ENCODE results near the gene PLET1.
A peak's percentile ranks its signal among the peaks of the same experiment; 100 is the strongest.

PLET1 gene

DNA sequence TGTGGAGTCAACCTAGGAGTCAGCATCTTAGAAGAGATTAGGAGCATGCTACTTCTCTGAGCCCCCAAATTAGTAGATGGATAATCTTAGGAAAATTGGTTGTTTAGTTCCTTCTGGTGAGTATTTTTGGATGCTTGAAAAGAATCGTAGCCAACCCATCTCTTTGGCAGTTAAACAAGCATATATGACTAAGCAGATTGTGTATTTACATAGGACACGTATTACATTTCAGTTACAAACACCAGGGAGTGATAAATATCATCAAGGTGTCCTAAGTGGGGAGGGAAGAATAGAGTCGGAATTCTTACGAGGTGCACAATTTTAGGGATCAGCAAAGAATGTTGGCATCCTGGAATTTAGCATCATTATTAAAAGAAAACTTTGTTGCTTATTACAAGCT is 13.5 kb downstream of the PLET1 start:
- TF ChIP-seq ZNF274 (IDR thresholded peaks at IDR 0.05; ENCODE audit: low read depth, low read length) = no peak
- H3K4me3 ChIP-seq (ENCODE audit: low read length) = no peak overlapping the region

DNA sequence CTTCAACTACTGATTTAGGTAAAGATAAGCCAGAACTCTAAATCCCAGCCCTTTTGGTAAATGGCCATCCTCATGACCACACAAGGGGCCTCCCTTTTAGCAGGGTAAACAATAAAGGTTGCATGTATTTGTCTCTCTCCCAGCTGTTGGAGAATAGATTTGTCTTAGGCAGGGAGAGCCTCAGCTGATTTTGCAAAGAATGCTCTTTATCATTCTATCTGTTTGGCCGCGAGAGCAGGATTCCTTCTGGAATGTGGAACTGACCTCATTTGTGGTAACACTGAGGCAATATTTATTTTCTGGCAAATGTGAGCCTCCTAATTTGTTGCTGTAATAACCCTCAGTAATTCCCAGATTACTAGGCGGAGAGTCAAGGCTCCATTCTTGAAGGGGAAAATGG is 19.2 kb downstream of the PLET1 start:
- no peak overlapping the region for H3K4me3 ChIP-seq (ENCODE audit: low read length)
- TF ChIP-seq ZNF274 (IDR thresholded peaks at IDR 0.05; ENCODE audit: low read depth, low read length) = no peak

DNA sequence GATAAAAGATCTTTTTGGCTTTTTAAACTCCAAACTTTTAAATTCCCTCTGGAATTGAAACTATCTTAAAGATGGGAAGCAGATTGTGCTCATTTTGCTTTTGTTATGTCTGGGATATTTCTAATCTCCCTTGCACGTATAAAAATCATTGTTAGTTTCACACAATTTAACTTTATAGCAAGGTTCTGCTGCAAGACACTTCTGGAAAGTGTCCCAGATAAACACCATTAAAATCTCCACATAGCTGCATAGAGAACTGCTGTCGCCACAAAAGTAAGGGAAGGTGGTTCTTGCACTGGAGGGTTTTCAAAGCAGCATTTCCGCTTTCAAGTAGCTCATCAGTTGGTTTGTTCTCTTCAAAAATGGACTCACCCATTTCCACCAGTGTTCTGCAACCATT is 22.6 kb downstream of the PLET1 start:
- TF ChIP-seq ZNF274 (IDR thresholded peaks at IDR 0.05; ENCODE audit: low read depth, low read length) = no peak

DNA sequence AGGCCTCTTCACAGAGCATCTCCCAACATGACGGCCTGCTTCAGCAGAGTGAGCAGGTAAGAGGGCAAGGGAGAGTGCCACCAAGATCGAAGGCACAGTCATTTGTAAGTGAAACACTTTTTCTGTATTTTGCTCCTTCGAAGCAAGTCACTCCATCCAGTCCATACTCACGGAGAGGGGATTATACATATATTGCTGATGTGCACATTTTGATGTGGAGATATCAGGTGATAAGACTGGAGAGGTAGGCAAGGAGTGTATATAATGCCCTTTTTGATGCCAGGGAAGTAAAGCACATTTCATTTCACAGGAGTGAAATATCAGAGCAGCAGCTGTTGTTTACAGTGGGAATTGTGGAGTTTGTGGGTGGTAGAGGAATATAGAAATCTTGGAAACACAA is 23.2 kb downstream of the PLET1 start:
- H3K4me3 ChIP-seq (ENCODE audit: low read length) = no peak overlapping the region
- TF ChIP-seq ZNF274 (IDR thresholded peaks at IDR 0.05; ENCODE audit: low read depth, low read length) = no peak

More for the DNA sequence above, 22.6 kb downstream of the PLET1 start:
- no peak overlapping the region for H3K4me3 ChIP-seq (ENCODE audit: low read length)

DNA sequence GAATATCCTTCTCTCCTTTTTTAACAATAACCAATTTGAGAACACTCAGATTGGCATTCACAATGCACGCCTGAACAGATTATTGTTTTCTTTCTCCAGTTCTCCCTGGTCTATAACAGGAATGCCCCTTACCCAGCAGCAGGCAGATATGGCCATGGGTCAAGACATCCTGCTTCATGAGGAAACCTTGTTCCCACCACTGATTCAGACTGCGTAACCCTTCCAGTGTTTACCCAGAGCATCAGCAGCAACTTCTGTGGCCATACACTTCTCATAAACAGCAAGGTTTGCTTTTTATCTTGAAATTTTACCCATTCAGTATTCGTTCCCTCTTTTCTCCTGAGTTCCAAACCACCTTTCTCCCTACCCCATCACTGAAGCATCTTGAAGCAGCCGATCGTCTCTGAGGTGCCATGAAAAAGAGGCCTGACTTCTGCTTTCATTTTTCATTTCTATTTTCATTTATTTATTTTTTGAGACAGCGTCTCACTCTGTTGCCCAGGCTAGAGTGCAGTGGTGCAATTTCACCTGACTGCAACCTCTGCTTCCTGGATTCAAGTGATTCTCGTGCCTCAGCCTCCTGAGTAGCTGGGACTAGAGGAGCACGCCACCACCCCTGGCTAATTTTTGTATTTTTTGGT is 24.8 kb downstream of the PLET1 start:
- TF ChIP-seq ZNF274 (IDR thresholded peaks at IDR 0.05; ENCODE audit: low read depth, low read length) = no peak
- H3K4me3 ChIP-seq (ENCODE audit: low read length) = no peak overlapping the region

DNA sequence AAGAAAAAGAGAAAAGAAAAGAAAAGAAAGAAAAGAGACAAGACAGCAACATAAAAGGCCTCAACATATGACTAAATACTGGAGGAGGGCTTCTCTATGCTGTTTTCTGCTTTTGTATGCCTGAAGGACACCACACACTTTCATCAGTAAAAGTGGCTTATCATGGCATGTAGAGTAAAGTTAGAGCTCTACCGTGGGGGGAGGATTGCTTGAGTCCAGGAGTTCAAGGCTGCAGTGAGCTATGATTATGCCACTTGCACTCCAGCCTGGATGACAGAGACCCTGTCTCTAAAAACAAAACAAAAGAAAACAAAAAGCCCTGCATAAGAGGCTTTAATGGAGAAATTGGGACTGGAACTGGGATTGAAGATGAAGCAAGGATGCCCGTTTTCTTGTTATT is 28.7 kb downstream of the PLET1 start:
- no peak for TF ChIP-seq ZNF274 (IDR thresholded peaks at IDR 0.05; ENCODE audit: low read depth, low read length)
- no peak overlapping the region for H3K4me3 ChIP-seq (ENCODE audit: low read length)

DNA sequence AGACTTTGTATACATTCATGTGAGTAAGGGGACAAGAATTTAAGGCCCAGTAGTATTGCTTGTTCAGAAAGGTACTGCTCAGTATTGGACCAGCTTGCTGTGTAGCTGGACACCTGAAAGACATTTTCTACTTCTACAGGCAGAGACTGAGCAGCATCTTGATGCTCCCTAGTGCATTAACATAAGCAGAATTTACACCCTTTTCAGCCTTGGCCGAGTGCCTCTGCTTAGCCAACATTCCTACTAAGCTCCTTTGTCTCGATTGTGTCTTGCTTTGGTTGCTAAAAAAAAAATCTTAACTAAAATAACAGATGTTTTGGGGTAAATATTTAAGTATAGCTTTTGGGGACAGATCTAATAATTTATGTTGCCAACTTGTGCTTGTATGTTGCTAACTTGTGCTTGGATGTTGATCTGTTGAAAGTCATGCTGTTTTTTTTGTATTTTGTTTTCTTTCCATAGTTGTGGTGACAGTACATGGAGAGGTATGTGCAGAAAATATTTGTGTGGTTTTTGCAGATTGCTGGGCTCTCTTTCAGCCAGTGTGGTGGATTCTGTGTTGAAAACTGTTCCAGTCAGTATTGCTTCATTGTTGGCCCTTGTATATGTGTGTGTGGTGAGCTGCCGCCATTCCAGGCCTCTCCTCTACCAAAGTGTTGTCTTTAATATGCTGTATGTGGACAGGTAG is 30.8 kb downstream of the PLET1 start:
- TF ChIP-seq ZNF274 (IDR thresholded peaks at IDR 0.05; ENCODE audit: low read depth, low read length) = no peak
- H3K4me3 ChIP-seq (ENCODE audit: low read length) = no peak overlapping the region

DNA sequence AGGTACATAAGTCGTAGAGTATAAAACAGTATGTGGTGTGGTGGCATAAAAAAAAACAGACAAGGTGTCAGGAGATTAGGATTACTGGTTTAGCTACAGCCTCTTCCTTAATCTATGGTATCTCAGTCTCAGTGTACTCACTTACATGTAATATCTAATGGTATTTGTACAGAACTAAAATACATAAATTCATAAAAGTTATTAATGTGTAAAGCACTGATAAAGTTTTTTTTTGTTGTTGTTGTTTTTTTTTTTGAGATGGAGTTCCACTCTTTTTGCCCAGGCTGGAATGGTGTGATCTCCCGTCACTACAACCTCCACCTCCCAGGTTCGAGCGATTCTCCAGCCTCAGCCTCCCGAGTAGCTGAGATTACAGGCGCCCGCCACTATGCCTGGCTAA is 31.5 kb downstream of the PLET1 start:
- no peak for TF ChIP-seq ZNF274 (IDR thresholded peaks at IDR 0.05; ENCODE audit: low read depth, low read length)
- no peak overlapping the region for H3K4me3 ChIP-seq (ENCODE audit: low read length)

DNA sequence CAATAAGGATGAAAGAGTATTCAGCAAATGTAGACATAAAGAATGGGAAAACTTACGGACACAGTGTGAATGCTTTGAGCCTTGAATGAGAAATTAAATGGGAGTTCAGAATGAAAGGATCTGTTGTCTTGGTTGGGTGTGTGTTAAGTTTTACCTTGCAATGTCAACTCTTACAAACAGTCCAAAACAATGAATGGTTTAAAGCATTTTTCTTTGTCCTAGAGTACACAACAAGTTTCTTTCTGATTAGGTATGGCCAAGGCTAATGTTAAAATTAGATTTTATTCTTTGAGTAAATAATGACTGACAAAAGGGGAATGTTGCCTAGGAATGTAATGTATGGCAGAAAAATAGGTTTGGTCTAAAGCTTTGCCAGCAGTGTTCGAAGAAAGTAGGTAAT is 32.0 kb downstream of the PLET1 start:
- H3K4me3 ChIP-seq (ENCODE audit: low read length) = no peak overlapping the region
- no peak for TF ChIP-seq ZNF274 (IDR thresholded peaks at IDR 0.05; ENCODE audit: low read depth, low read length)

DNA sequence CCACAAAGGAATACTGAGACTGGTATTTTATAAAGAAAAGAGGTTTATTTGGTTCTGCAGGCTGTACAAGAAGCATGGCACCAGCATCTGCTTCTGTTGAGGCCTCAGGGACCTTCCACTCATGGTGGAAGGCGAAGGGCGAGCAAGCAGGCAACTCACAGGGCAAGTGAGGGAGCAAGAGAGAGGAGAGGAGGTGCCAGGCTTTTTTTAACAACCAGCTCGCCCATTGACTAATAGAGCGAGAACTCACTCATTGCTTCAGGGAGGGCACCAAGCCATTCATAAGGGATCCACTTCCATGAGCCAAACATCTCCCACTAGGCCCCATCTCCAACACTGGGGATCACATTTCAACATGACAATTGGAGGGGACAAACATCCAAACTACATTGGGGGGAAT is 33.2 kb downstream of the PLET1 start:
- no peak for TF ChIP-seq ZNF274 (IDR thresholded peaks at IDR 0.05; ENCODE audit: low read depth, low read length)
- peak overlapping the region; percentile 97; the same call in 1 of the 2 replicates for H3K4me3 ChIP-seq (ENCODE audit: low read length)

DNA sequence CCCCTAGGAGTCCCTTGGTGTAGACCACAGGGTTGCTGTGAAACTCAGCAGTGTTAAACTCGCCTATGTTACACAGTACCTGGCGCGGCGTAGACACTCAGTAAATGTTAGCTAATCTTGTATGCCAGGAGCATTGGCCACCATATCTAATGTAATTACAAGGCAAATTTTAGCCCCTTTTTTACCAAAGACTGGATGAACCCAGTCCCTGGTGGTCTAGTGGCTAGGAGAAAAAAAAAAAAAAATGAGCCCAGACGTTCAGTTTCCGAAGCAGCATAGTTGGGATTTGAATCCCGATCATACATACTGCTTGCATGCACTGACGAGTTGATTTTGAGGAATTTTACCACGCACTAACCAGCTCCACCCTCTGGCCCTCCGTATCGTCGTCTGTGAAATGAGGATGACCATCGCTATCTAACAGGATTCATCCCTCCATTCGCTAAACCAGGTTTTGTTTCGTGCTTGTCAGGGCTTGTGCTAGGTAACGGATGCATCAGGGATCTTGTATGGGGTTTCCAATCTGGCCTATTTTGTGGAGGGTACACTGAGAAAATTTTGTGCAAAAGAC is 33.7 kb downstream of the PLET1 start:
- no peak for TF ChIP-seq ZNF274 (IDR thresholded peaks at IDR 0.05; ENCODE audit: low read depth, low read length)
- H3K4me3 ChIP-seq (ENCODE audit: low read length) = peak overlapping the region; percentile 97

DNA sequence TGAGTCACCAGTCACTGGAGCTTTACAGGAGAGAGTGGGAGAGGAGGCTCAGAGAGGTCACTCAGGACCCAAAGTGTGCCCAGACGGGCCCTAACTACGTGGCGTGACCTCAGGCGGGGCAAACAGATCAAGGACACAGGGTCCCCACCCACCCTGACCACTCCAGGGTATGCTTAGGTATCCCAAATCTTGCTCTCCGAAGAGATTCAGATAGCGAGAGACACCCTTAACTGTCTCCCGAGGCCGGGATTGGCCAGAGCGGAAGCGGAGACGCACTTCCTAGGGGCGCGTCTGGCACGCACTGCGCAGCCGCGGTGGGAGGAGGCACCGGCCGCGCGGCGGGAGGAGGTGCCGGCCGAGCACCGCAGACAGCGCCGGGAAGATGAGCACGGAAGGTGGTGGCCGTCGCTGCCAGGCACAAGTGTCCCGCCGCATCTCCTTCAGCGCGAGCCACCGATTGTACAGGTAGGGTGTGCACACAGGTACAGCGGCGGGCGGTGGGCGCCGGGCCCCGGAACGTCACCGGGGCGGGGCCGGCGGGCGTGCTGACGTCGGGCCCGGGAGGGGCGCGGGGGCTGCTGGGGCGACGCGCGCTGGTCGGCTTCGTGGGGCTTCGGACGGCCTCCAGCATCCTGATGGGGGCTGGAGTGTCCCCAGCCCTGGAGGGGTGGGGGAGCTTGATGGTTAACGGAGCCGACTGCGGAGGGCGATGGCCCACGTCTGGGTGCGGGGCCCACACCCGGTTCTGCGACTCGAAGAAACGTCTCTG is 34.4 kb downstream of the PLET1 start, which contains the start of gene PTS:
Gene PTS (plus strand): TSS at position 367 of the 769 bp plus-strand sequence. CDS start 16 bp downstream, at position 383.
- peak within 1 kb of the TSS; percentile 97 for H3K4me3 ChIP-seq (ENCODE audit: low read length)
- no peak for TF ChIP-seq ZNF274 (IDR thresholded peaks at IDR 0.05; ENCODE audit: low read depth, low read length)

DNA sequence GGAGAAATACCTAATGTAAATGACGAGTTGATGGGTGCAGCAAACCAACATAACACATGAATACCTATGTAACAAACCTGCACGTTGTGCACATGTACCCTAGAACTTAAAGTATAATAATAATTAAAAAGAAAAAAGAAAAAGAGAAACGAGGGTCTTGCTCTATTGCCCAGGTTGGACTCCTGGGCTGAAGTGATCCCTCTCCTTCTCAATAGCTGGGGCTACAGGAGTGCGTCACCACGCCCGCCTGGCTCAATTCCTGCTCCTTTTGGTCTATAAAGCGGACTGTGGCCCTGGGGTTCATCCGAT is 35.0 kb downstream of the PLET1 start:
- no peak for TF ChIP-seq ZNF274 (IDR thresholded peaks at IDR 0.05; ENCODE audit: low read depth, low read length)
- H3K4me3 ChIP-seq (ENCODE audit: low read length) = peak overlapping the region; percentile 97; the same call in 1 of the 2 replicates

DNA sequence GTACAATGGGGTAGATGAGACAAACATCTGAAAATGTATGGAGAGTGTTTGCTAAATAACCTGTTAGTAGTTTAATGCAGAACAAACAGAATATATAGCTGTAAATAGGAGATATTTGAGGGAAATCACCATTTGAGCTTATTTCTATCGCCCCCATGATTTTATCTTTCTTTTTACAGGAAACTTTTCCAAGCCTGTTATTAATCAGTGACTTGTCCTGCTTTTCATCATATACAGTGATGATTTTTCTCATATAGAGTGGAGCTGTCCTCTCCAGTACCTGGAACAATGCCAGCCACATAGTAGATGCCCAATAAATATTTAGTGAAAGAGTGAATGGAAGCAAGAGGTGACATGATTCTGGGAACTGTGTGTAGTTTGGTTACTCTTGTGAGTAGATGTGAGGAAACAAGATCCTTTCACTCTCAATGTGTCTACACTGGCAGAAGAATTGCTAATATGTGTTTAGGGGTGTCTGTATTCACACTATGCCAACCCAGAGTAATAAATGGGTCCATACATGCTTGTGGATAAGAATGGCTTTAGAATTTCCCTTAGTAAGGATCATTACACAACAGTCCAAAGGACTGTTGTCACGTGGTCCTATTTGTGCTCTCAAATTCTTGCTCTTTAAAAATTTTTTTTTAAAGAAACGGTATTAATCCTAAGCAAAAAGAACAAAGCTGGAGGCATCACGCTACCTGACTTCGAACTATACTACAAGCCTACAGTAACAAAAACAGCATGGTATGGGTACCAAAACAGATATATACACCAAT is 36.7 kb downstream of the PLET1 start:
- no peak for TF ChIP-seq ZNF274 (IDR thresholded peaks at IDR 0.05; ENCODE audit: low read depth, low read length)
- no peak overlapping the region for H3K4me3 ChIP-seq (ENCODE audit: low read length)

Data from GM08714 (cell line).